Measurements from ENCODE around the gene CRABP2.

Gene CRABP2

DNA sequence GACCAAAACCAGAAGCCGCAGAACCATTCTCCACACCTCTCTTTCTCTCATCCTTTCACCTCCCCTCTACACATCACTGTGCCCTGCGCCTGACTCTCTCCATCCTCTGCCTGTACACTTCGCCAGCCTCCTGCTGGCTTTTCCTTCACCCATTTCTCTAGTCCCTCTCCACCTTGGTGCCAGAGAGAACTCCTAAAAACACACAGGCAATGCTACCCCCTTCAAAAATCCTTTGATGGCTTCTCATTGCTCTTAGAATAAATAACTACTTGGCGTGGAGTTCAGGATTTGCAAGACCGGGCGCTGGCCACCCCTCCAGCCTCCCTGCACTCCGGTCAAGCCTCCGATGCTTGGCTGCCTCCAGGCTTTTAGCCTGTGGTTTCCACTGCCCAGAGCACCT lies 8.6 kb downstream of the CRABP2 start:
- peaks cover 32% of the 10 kb centered on the region for H3K36me3 ChIP-seq (ENCODE audit: control insufficient read depth, insufficient read depth, low read length)
- no peak overlapping the region for H3K9ac ChIP-seq (ENCODE audit: low read depth, low read length)
- H3K4me1 ChIP-seq (ENCODE audit: control insufficient read depth, insufficient read depth, low read length) = peaks cover 28% of the 10 kb centered on the region
- no peaks in the 10 kb centered on the region for H3K27me3 ChIP-seq (ENCODE audit: control insufficient read depth, insufficient read depth, low read length)
- no peak overlapping the region for H3K4me3 ChIP-seq (ENCODE audit: low read depth, low read length)
- no peaks in the 10 kb centered on the region for H3K9me3 ChIP-seq (ENCODE audit: control insufficient read depth, insufficient read depth, low read length)
- H3K27ac ChIP-seq (ENCODE audit: low read depth, low read length) = no peak overlapping the region

DNA sequence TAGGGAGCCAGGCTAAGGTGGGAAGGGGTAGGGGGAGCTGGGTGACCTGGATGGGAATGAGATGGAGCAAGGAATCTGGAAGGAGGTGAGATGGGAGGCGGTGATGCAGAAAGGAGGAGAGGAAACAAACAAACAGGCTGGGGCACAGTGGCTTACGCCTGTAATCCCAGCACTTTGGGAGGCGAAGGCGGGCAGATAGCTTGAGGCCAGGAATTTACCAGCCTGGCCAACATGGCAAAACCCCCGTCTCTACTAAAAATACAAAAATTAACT lies 10.8 kb downstream of the CRABP2 start:
- H3K4me3 ChIP-seq (ENCODE audit: low read depth, low read length) = no peak overlapping the region
- H3K9ac ChIP-seq (ENCODE audit: low read depth, low read length) = no peak overlapping the region; the same call in 1 of the 2 replicates
- peaks cover 12% of the 10 kb centered on the region for H3K36me3 ChIP-seq (ENCODE audit: control insufficient read depth, insufficient read depth, low read length)
- H3K4me1 ChIP-seq (ENCODE audit: control insufficient read depth, insufficient read depth, low read length) = peaks cover 49% of the 10 kb centered on the region
- no peaks in the 10 kb centered on the region for H3K9me3 ChIP-seq (ENCODE audit: control insufficient read depth, insufficient read depth, low read length)
- peaks cover 8% of the 10 kb centered on the region; the same call in 1 of the 2 replicates for H3K27me3 ChIP-seq (ENCODE audit: control insufficient read depth, insufficient read depth, low read length)
- peak overlapping the region; percentile 89 for H3K27ac ChIP-seq (ENCODE audit: low read depth, low read length)

DNA sequence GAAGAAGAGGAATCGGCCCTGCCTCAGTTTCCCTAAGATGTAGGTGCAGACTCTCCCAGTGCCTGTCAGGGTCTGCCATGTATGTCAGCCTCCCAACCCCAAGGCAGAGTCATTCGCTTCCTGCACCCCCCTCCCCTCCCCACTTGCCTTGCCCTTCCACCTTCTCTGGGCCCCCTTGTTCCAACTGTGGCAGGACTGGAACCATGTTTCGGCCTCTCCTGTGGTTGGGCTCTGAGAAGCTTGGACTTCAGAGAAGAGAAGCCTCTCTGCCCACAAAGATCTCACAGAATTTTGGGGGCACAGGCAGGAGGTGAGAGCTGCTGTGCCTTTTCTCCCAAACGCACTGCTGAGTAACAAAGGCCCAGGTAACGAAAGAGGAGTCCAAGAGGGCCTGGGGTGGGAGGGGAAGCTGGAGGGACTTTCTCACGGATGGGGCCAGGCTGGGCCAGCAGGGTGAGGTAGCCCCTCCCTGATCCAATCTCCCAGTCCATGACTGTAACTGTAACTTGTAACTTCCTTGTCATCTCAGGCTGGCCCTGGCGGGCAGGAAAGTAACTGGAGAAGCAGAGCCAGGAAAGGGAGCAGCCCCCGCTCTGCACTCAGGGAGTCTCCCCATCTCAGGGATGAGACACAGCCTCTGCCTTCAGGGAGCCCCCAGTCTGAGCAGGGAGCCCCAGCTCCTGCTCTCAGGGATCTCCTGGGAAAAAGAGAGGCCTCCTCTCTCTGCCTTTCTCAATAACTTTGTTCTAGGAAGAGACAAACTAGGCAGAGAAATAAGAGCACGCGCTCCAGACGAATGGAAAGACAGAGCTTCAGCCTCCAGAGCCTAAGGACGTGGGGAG lies 11.3 kb downstream of the CRABP2 start:
- no peaks in the 10 kb centered on the region for H3K9me3 ChIP-seq (ENCODE audit: control insufficient read depth, insufficient read depth, low read length)
- peaks cover 53% of the 10 kb centered on the region for H3K4me1 ChIP-seq (ENCODE audit: control insufficient read depth, insufficient read depth, low read length)
- H3K36me3 ChIP-seq (ENCODE audit: control insufficient read depth, insufficient read depth, low read length) = peaks cover 7% of the 10 kb centered on the region
- H3K27ac ChIP-seq (ENCODE audit: low read depth, low read length) = peak overlapping the region; percentile 89
- H3K4me3 ChIP-seq (ENCODE audit: low read depth, low read length) = peak overlapping the region; percentile 13; the same call in 1 of the 2 replicates
- peaks cover 8% of the 10 kb centered on the region; the same call in 1 of the 2 replicates for H3K27me3 ChIP-seq (ENCODE audit: control insufficient read depth, insufficient read depth, low read length)
- peak overlapping the region; percentile 19; the same call in 1 of the 2 replicates for H3K9ac ChIP-seq (ENCODE audit: low read depth, low read length)

DNA sequence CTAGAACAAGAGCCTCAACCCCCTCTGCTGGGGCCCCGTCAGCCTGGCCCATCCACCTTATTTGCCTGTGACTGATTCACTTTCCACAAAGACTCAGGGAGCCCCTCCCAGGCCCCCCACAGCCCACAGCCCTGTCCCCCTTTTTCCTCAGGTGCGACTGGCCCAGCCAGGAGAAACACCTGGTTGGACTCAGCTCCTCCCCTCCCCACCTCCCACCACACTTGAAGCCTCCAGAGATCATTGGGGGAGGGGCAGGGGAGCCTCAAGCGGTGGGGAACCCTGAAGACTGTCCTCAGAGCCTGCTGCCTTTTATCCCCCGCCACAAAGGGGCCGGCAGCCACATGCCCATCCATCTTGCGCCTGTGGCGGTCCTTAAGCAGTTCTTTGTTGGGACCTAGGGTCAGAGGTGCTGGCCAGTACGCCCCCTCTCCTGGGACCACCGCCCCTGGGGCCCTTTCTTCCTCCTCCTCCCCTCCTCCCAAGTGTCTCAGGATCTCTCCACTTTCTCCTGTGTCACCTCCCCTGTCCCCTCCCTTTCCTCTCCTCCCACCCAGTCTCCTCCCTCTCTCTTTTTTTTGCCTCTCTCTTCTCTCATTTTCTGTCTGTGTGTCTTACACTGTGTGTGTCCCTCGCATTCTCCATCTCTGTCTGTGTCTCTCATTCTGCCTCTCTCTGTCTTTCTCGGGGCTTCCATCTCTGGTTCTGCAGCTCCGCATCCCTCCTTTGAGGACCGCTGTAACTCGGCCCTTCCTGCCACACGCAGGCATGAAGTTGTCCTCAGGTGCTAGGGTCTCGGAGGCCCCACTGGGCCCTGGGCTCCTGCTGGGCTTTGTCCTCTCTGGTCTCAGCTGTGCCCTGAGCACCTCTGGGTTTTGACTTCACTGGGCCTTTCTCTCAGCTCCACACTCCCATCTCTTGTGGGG lies 12.2 kb downstream of the CRABP2 start:
- Histone ChIP-seq H3K9ac (ENCODE audit: low read depth, low read length) (peak overlapping the region; percentile 12; the same call in 1 of the 2 replicates), H3K36me3 (ENCODE audit: control insufficient read depth, insufficient read depth, low read length) (no peaks in the 10 kb centered on the region; the same call in 1 of the 2 replicates), H3K4me3 (ENCODE audit: low read depth, low read length) (peak overlapping the region; percentile 40), H3K27me3 (ENCODE audit: control insufficient read depth, insufficient read depth, low read length) (peaks cover 8% of the 10 kb centered on the region; the same call in 1 of the 2 replicates), H3K4me1 (ENCODE audit: control insufficient read depth, insufficient read depth, low read length) (peaks cover 54% of the 10 kb centered on the region), H3K9me3 (ENCODE audit: control insufficient read depth, insufficient read depth, low read length) (no peaks in the 10 kb centered on the region), H3K27ac (ENCODE audit: low read depth, low read length) (peak overlapping the region; percentile 89)

DNA sequence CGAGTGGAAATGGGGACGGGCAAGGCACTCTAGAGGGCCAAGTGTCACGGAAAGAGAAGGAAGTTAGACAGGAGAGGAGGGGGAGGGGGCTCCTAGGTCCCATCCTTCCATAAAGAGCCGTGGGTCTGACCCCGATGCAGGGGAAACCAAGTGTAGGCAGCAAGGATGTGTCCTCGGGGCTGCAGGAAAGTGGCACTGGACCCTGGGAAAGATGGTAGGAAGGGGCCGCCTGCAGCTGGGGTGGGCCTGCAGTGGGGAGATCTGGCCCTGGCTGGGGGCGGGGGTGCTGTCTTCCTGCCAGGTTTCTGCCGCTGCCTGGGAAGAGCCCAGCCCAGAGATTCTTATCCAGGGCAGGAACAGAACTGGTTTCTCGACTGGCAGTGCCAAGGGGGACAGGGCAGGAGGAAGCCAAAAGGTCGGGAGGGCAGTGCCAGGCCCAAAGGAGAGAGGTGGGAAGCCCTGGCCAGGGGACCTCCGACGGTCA lies 12.9 kb downstream of the CRABP2 start:
- H3K4me3 ChIP-seq (ENCODE audit: low read depth, low read length) = peak overlapping the region; percentile 30
- no peaks in the 10 kb centered on the region for H3K9me3 ChIP-seq (ENCODE audit: control insufficient read depth, insufficient read depth, low read length)
- peaks cover 54% of the 10 kb centered on the region for H3K4me1 ChIP-seq (ENCODE audit: control insufficient read depth, insufficient read depth, low read length)
- no peak overlapping the region for H3K9ac ChIP-seq (ENCODE audit: low read depth, low read length)
- no peaks in the 10 kb centered on the region for H3K36me3 ChIP-seq (ENCODE audit: control insufficient read depth, insufficient read depth, low read length)
- peaks cover 8% of the 10 kb centered on the region; the same call in 1 of the 2 replicates for H3K27me3 ChIP-seq (ENCODE audit: control insufficient read depth, insufficient read depth, low read length)
- peak overlapping the region; percentile 89 for H3K27ac ChIP-seq (ENCODE audit: low read depth, low read length)

DNA sequence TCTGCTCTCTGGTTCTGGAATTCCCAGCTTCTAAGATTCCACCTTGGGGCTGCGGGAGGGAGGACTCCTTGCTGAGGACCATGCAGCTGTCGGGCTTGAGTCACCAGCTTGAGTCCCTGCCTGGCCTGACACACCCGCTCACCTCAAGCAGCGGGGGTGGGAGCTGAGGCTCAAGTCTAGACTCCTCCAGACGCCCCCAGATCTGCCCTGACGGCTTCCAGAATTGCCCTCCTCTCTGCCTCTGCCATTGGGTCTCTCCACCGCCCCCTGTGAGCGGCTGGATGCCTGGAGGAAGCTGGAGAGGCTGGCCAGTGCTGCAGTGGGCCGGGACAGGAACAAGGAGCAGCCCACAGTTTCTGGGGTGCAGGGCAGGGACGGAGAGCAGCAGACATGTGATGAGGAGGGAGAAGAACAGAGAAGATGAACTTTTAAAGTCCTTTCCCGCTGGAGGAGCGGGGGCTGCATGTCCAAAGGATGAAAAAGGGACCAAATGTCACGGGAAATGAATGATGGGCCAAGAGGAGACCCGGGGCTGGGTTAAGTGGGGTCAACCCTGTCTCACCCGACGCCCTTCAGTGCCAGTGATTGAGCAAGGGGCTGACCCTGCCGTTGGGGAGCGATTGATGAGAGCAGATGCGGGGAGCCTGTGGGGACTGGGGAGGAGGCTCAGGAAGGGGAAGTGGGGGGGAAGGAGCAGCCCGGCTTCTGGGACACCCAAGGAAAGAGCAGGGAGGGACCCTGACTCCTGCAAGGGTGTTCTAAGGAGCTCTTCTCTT lies 13.5 kb downstream of the CRABP2 start:
- H3K4me1 ChIP-seq (ENCODE audit: control insufficient read depth, insufficient read depth, low read length) = peaks cover 54% of the 10 kb centered on the region
- H3K27ac ChIP-seq (ENCODE audit: low read depth, low read length) = peak overlapping the region; percentile 89
- H3K9ac ChIP-seq (ENCODE audit: low read depth, low read length) = no peak overlapping the region

DNA sequence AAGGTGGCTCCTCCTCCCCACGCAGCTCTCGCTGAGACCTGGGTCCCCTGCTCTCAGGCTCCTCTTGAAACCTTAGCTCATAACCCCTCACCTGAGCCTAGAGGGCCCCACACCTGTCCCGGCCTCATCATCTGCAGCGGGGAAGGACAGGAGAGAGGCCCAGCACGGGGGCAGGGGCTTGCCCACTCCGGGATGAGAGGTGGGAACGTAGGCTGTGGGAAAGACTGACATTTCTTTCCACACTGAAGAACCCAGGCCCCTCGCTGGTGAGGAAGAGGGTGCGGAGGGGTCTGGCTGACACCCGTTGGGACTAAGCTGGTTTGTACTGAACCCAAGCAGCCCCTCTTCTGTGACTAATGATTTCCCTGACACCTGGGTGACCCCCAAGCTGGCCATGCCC lies 14.2 kb downstream of the CRABP2 start:
- H3K9ac ChIP-seq (ENCODE audit: low read depth, low read length) = no peak overlapping the region
- H3K27ac ChIP-seq (ENCODE audit: low read depth, low read length) = peak overlapping the region; percentile 30
- peaks cover 8% of the 10 kb centered on the region; the same call in 1 of the 2 replicates for H3K27me3 ChIP-seq (ENCODE audit: control insufficient read depth, insufficient read depth, low read length)
- no peaks in the 10 kb centered on the region for H3K36me3 ChIP-seq (ENCODE audit: control insufficient read depth, insufficient read depth, low read length)
- peaks cover 54% of the 10 kb centered on the region for H3K4me1 ChIP-seq (ENCODE audit: control insufficient read depth, insufficient read depth, low read length)
- no peaks in the 10 kb centered on the region for H3K9me3 ChIP-seq (ENCODE audit: control insufficient read depth, insufficient read depth, low read length)
- H3K4me3 ChIP-seq (ENCODE audit: low read depth, low read length) = no peak overlapping the region; the same call in 1 of the 2 replicates

More for the DNA sequence above, 13.5 kb downstream of the CRABP2 start:
- H3K9me3 ChIP-seq (ENCODE audit: control insufficient read depth, insufficient read depth, low read length) = no peaks in the 10 kb centered on the region
- peak overlapping the region; percentile 30; the same call in 1 of the 2 replicates for H3K4me3 ChIP-seq (ENCODE audit: low read depth, low read length)
- H3K36me3 ChIP-seq (ENCODE audit: control insufficient read depth, insufficient read depth, low read length) = no peaks in the 10 kb centered on the region
- peaks cover 8% of the 10 kb centered on the region; the same call in 1 of the 2 replicates for H3K27me3 ChIP-seq (ENCODE audit: control insufficient read depth, insufficient read depth, low read length)

DNA sequence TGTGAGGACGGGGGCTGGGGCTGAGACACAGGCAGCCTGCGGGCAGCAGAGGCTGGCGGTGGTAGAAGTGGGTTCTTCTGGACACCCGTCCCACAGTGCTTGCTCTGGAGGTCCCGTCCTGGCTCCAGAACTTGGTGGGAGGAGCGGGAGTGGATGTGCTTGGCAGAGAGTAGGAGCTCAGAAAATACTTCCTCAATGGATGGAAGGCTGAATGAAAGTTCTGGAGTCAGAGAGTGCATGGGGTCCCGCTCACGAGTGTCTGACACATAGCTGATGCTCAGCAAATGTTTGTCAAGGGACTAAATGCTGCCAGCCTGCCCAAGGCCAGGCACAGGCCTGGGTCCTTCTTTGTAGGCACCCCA lies 14.7 kb downstream of the CRABP2 start:
- Histone ChIP-seq H3K4me3 (ENCODE audit: low read depth, low read length) (no peak overlapping the region), H3K9ac (ENCODE audit: low read depth, low read length) (no peak overlapping the region), H3K9me3 (ENCODE audit: control insufficient read depth, insufficient read depth, low read length) (no peaks in the 10 kb centered on the region), H3K27me3 (ENCODE audit: control insufficient read depth, insufficient read depth, low read length) (peaks cover 8% of the 10 kb centered on the region; the same call in 1 of the 2 replicates), H3K27ac (ENCODE audit: low read depth, low read length) (no peak overlapping the region), H3K36me3 (ENCODE audit: control insufficient read depth, insufficient read depth, low read length) (no peaks in the 10 kb centered on the region), H3K4me1 (ENCODE audit: control insufficient read depth, insufficient read depth, low read length) (peaks cover 54% of the 10 kb centered on the region)

DNA sequence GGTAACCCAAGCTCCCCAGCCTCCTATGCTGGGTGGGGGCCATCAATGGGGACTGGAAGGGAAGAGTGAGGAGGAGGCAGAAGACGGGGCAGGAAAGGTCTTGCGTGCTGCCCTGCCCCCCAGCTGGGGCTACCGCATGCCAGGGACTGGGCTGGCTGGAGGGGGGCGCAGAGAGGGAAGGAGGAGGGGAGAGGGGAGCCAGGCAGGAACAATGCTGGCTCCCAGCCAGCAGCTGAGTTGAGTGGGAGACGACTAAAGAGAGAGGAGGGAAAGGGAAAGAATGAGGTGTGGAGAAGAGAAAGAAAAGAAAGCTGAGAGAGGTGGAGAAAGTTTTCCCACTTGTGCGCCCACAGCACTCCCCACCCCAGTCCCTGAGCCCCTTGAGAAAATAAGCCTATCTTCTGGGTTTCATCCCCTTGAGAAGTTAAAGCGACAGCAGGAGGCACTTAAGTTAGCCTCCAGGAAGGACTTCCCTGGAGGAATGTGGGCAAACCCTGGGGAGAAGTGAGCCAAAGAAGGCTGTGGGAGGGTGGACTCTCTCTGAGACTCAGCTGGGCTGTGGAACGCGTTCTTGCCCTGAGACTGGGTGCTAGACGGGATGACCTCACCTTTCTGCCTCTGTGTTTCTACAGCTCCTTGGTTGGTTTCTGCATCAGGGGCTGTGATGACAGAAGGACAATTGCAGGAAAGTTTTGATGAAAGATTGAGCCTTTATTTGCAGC lies 15.3 kb downstream of the CRABP2 start:
- H3K4me3 ChIP-seq (ENCODE audit: low read depth, low read length) = peak overlapping the region; percentile 54
- H3K27ac ChIP-seq (ENCODE audit: low read depth, low read length) = no peak overlapping the region

More for the DNA sequence above, 15.3 kb downstream of the CRABP2 start:
- peaks cover 54% of the 10 kb centered on the region for H3K4me1 ChIP-seq (ENCODE audit: control insufficient read depth, insufficient read depth, low read length)
- no peaks in the 10 kb centered on the region for H3K9me3 ChIP-seq (ENCODE audit: control insufficient read depth, insufficient read depth, low read length)
- peaks cover 8% of the 10 kb centered on the region; the same call in 1 of the 2 replicates for H3K27me3 ChIP-seq (ENCODE audit: control insufficient read depth, insufficient read depth, low read length)
- H3K9ac ChIP-seq (ENCODE audit: low read depth, low read length) = no peak overlapping the region
- no peaks in the 10 kb centered on the region for H3K36me3 ChIP-seq (ENCODE audit: control insufficient read depth, insufficient read depth, low read length)
